Endothelial cell of umbilical vein (primary cell): ENCODE measurements around the gene GSG1L.

Source experiments
- EZH2 ChIP-seq: IDR thresholded peaks from 2 replicates; pipeline ENCODE4 v1.6.1; 2012; ENCODE audit warnings: borderline replicate concordance, low read depth, mild to moderate bottlenecking, moderate library complexity, low read length, inconsistent platforms; ENCODE audit not compliant: severe bottlenecking
- FOS ChIP-seq: IDR thresholded peaks from 2 replicates; pipeline ENCODE4 v1.6.1; 2011; ENCODE audit warnings: mild to moderate bottlenecking, low read length, moderate library complexity, borderline replicate concordance; ENCODE audit not compliant: insufficient read depth
- GATA2 ChIP-seq: IDR thresholded peaks from 2 replicates; pipeline ENCODE4 v1.7.0; 2011; ENCODE audit warnings: low read depth, mild to moderate bottlenecking, moderate library complexity, mixed read lengths, low read length; ENCODE audit not compliant: insufficient read length, insufficient read depth
- JUN ChIP-seq: IDR thresholded peaks from 2 replicates; pipeline ENCODE4 v1.6.1; 2011; ENCODE audit warnings: borderline replicate concordance, low read depth; ENCODE audit not compliant: insufficient read length, insufficient read depth
- MAX ChIP-seq: IDR thresholded peaks from 2 replicates; pipeline ENCODE4 v1.6.1; 2011; ENCODE audit not compliant: insufficient read depth, insufficient read length
- MYC ChIP-seq: IDR thresholded peaks from one replicate; pipeline ENCODE4 v1.6.1; 2011; ENCODE audit warnings: mild to moderate bottlenecking, low read depth, low read length
- POLR2A ChIP-seq: IDR thresholded peaks from 2 replicates; pipeline ENCODE4 v1.6.1; 2012; ENCODE audit warnings: low read depth, mild to moderate bottlenecking, control low read depth, low read length
- POLR2AphosphoS5 ChIP-seq: IDR thresholded peaks from 2 replicates; pipeline ENCODE4 v1.6.1; 2012; ENCODE audit warnings: low read depth, mild to moderate bottlenecking, control low read depth, low read length, moderate library complexity; ENCODE audit not compliant: insufficient read depth
- TF ChIP-seq, protein P1 (sequence below), 2 donors: IDR thresholded peaks; 1 replicate in 1 of 2; 2 replicates in 1 of 2; pipeline ENCODE4 v1.5.1; 2011; ENCODE audit warnings: low read length in 2 of 2, mild to moderate bottlenecking in 2 of 2, moderate library complexity in 2 of 2, control low read depth in 1 of 2, inconsistent platforms in 1 of 2, low read depth in 1 of 2; ENCODE audit not compliant: insufficient read depth in 1 of 2; ENCODE audit errors: extremely low read depth in 1 of 2

- TF ChIP-seq, protein P1, sequence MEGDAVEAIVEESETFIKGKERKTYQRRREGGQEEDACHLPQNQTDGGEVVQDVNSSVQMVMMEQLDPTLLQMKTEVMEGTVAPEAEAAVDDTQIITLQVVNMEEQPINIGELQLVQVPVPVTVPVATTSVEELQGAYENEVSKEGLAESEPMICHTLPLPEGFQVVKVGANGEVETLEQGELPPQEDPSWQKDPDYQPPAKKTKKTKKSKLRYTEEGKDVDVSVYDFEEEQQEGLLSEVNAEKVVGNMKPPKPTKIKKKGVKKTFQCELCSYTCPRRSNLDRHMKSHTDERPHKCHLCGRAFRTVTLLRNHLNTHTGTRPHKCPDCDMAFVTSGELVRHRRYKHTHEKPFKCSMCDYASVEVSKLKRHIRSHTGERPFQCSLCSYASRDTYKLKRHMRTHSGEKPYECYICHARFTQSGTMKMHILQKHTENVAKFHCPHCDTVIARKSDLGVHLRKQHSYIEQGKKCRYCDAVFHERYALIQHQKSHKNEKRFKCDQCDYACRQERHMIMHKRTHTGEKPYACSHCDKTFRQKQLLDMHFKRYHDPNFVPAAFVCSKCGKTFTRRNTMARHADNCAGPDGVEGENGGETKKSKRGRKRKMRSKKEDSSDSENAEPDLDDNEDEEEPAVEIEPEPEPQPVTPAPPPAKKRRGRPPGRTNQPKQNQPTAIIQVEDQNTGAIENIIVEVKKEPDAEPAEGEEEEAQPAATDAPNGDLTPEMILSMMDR (IDR thresholded peaks at IDR 0.05; ENCODE audit: extremely low read depth in 1 of 2, insufficient read depth in 1 of 2, low read depth in 1 of 2, low read length in 2 of 2), result no peak
- TF ChIP-seq EZH2 (no peak), POLR2A (no peak), JUN (no peak), POLR2AphosphoS5 (no peak), MAX (no peak), GATA2 (no peak), MYC (no peak), FOS (no peak)
Observed at GRCh38 chr16:28035866-28036393, 27.6 kb downstream of the GSG1L start.
